ENCODE results near the gene LEMD2. TPM values are rescaled to one million over a fixed set of nuclear protein-coding genes. Genes with fewer than 3 reads are reported as not detected.

LEMD2 gene
- total RNA-seq, 1 donor from 2014 or later, result 61.5 TPM

- intact Hi-C loops (cut with DNase I), result loop anchor here (10.0 kb wide), 1 partner anchor 379 kb away; no protein-coding TSS in a partner anchor
- H3K9me3 ChIP-seq, result no peaks in the 10 kb centered on the region
- H3K27me3 ChIP-seq, result no peaks in the 10 kb centered on the region
- no peak overlapping the region for H3K4me3 ChIP-seq
- TF ChIP-seq CTCF (IDR thresholded peaks at IDR 0.05), result no peak
- no peak overlapping the region for H3K27ac ChIP-seq
- H3K36me3 ChIP-seq, result peaks cover 89% of the 10 kb centered on the region
- peaks cover 20% of the 10 kb centered on the region for H3K4me1 ChIP-seq
- no peak for ATAC-seq
- DNase-seq, result no peak
Observed at GRCh38 chr6:33776186-33776585, 12.7 kb downstream of the LEMD2 start.

DNA sequence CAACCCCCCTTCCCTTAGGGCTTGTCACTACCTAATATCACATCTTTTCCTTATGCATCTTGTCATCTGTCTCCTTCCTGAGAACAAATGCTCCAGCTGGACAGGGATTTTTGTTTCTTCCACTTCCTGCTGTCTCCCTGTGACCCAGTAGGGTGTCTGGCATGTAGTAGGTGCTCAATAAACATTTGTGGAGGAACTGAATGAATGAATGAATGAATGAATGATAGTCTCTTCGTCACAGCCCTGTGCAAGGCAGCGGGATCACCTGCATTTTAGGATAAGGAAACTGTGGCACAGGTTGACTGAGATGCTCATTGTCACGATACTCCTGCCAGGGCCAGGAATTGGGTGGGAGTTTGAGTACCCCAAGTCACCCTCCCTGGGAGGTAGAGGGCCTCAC is 14.2 kb downstream of the LEMD2 start:
- Histone ChIP-seq H3K27me3 (no peaks in the 10 kb centered on the region), H3K36me3 (peaks cover 77% of the 10 kb centered on the region), H3K4me1 (peaks cover 30% of the 10 kb centered on the region), H3K9me3 (no peaks in the 10 kb centered on the region), H3K4me3 (no peak overlapping the region), H3K27ac (no peak overlapping the region)
- ATAC-seq, result no peak
- DNase-seq, result no peak
- no peak for TF ChIP-seq CTCF (IDR thresholded peaks at IDR 0.05)
- intact Hi-C loops (cut with DNase I), result loop anchor here (5.0 to 10.0 kb wide), 2 partner anchors 253 to 380 kb away; no protein-coding TSS in a partner anchor

- peaks cover 34% of the 10 kb centered on the region for H3K4me1 ChIP-seq
- no peak for DNase-seq
- no peak overlapping the region for H3K27ac ChIP-seq
- ATAC-seq, result no peak
- no peak overlapping the region for H3K4me3 ChIP-seq
- intact Hi-C loops (cut with DNase I), result loop anchor here (5.0 to 10.0 kb wide), 2 partner anchors 254 to 382 kb away; no protein-coding TSS in a partner anchor
- peaks cover 59% of the 10 kb centered on the region for H3K36me3 ChIP-seq
- no peaks in the 10 kb centered on the region for H3K27me3 ChIP-seq
- H3K9me3 ChIP-seq, result no peaks in the 10 kb centered on the region
- TF ChIP-seq CTCF (IDR thresholded peaks at IDR 0.05), result no peak
Observed at GRCh38 chr6:33772902-33773472, 15.9 kb downstream of the LEMD2 start.

- TF ChIP-seq CTCF (IDR thresholded peaks at IDR 0.05), result no peak
- ATAC-seq, result no peak
- H3K4me1 ChIP-seq, result peaks cover 34% of the 10 kb centered on the region
- H3K4me3 ChIP-seq, result no peak overlapping the region
- peak overlapping the region; percentile 81 for H3K27ac ChIP-seq
- peaks cover 51% of the 10 kb centered on the region for H3K36me3 ChIP-seq
- no peaks in the 10 kb centered on the region for H3K27me3 ChIP-seq
- no peaks in the 10 kb centered on the region for H3K9me3 ChIP-seq
- DNase-seq, result no peak
- intact Hi-C loops (cut with DNase I), result loop anchor here (5.0 to 10.0 kb wide), 2 partner anchors 255 to 383 kb away; no protein-coding TSS in a partner anchor
Observed at GRCh38 chr6:33772082-33772830, 16.7 kb downstream of the LEMD2 start.

GRCh38 chr6:33771146-33772081 is 17.5 kb downstream of the LEMD2 start:
- DNase-seq (peak; percentile 87), ATAC-seq (peak; percentile 89)
- H3K36me3 ChIP-seq, result peaks cover 43% of the 10 kb centered on the region
- no peak overlapping the region for H3K4me3 ChIP-seq
- intact Hi-C loops (cut with DNase I), result loop anchor here (5.0 to 10.0 kb wide), 2 partner anchors 256 to 383 kb away; no protein-coding TSS in a partner anchor
- H3K27ac ChIP-seq, result peak overlapping the region; percentile 81
- no peaks in the 10 kb centered on the region for H3K9me3 ChIP-seq
- TF ChIP-seq CTCF (IDR thresholded peaks at IDR 0.05), result peak; percentile 98
- peaks cover 34% of the 10 kb centered on the region for H3K4me1 ChIP-seq
- H3K27me3 ChIP-seq, result no peaks in the 10 kb centered on the region
